H9 (cell line): ENCODE results near the gene CDYL2. TPM values are rescaled to one million over a fixed set of nuclear protein-coding genes. Genes with fewer than 3 reads are reported as not detected.

Experiments
- DNase-seq: peaks from one replicate; pipeline ENCODE4 v3.0.0-alpha.2; 2017
- H2AFZ ChIP-seq: one replicate; pipeline ENCODE4 v1.6.1; 2013; ENCODE audit warnings: mild to moderate bottlenecking, low read length, control low read depth, moderate library complexity
- H2AK5ac ChIP-seq: 2 replicates; pipeline ENCODE4 v1.6.1; 2013; ENCODE audit warnings: low read length, control low read depth, mixed read lengths; ENCODE audit not compliant: insufficient read length
- H2BK120ac ChIP-seq: one replicate; pipeline ENCODE4 v1.6.1; 2013; ENCODE audit warnings: low read depth, mild to moderate bottlenecking, low read length, control low read depth, inconsistent platforms; ENCODE audit not compliant: poor library complexity, severe bottlenecking
- H2BK12ac ChIP-seq: 2 replicates; pipeline ENCODE4 v1.6.1; 2013; ENCODE audit warnings: low read length, control low read depth, mixed read lengths, low read depth; ENCODE audit not compliant: insufficient read length
- H2BK15ac ChIP-seq: 2 replicates; pipeline ENCODE4 v1.6.1; 2013; ENCODE audit warnings: low read depth, low read length, control low read depth
- H2BK20ac ChIP-seq: one replicate; pipeline ENCODE4 v1.6.1; 2013; ENCODE audit warnings: low read depth, mild to moderate bottlenecking, low read length, control low read depth, inconsistent platforms; ENCODE audit not compliant: poor library complexity, severe bottlenecking
- H2BK5ac ChIP-seq: 2 replicates; pipeline ENCODE4 v1.6.1; 2013; ENCODE audit warnings: low read length, control low read depth, mixed read lengths; ENCODE audit not compliant: insufficient read length
- H3K14ac ChIP-seq: 2 replicates; pipeline ENCODE4 v1.6.1; 2013; ENCODE audit warnings: low read length, control low read depth; ENCODE audit not compliant: insufficient read depth
- H3K18ac ChIP-seq: 2 replicates; pipeline ENCODE4 v1.6.1; 2013; ENCODE audit warnings: low read depth, mild to moderate bottlenecking, mixed read lengths, low read length, control low read depth; ENCODE audit not compliant: insufficient read length
- H3K23ac ChIP-seq: 2 replicates; pipeline ENCODE4 v1.6.1; 2013; ENCODE audit warnings: low read length, control low read depth, mixed read lengths, low read depth; ENCODE audit not compliant: insufficient read length
- H3K23me2 ChIP-seq: 2 replicates; pipeline ENCODE4 v1.6.1; 2013; ENCODE audit warnings: low read depth, mild to moderate bottlenecking, mixed read lengths, low read length, control low read depth; ENCODE audit not compliant: insufficient read length, poor library complexity, severe bottlenecking
- H3K27ac ChIP-seq: 2 replicates; pipeline ENCODE4 v1.5.1; 2013; ENCODE audit warnings: low read length, control low read depth, mixed read lengths, low read depth; ENCODE audit not compliant: insufficient read length
- H3K27me3 ChIP-seq: 2 replicates; pipeline ENCODE4 v1.6.1; 2013; ENCODE audit warnings: low read length, control low read depth, inconsistent platforms; ENCODE audit not compliant: insufficient read depth
- H3K4ac ChIP-seq: 2 replicates; pipeline ENCODE4 v1.6.1; 2013; ENCODE audit warnings: low read depth, mild to moderate bottlenecking, control low read depth, inconsistent platforms, low read length, moderate library complexity
- H3K4me1 ChIP-seq: 2 replicates; pipeline ENCODE4 v1.6.1; 2013; ENCODE audit warnings: low read length, control low read depth, inconsistent platforms; ENCODE audit not compliant: insufficient read depth
- H3K4me2 ChIP-seq: 2 replicates; pipeline ENCODE4 v1.6.1; 2013; ENCODE audit warnings: low read length, control low read depth, mixed read lengths; ENCODE audit not compliant: insufficient read length, insufficient read depth
- H3K56ac ChIP-seq: 2 replicates; pipeline ENCODE4 v1.6.1; 2013; ENCODE audit warnings: low read depth, mild to moderate bottlenecking, mixed read lengths, low read length, control low read depth; ENCODE audit not compliant: insufficient read length
- H3K79me1 ChIP-seq: 2 replicates; pipeline ENCODE4 v1.6.1; 2013; ENCODE audit warnings: low read depth, mild to moderate bottlenecking, moderate library complexity, low read length, control low read depth, inconsistent platforms; ENCODE audit not compliant: insufficient read depth, poor library complexity, severe bottlenecking
- H3K79me2 ChIP-seq: 2 replicates; pipeline ENCODE4 v1.6.1; 2013; ENCODE audit warnings: low read length, control low read depth, inconsistent platforms; ENCODE audit not compliant: insufficient read depth
- H3K9ac ChIP-seq: 2 replicates; pipeline ENCODE4 v1.6.1; 2013; ENCODE audit warnings: low read length, control low read depth, mixed read lengths; ENCODE audit not compliant: insufficient read length; ENCODE audit errors: extremely low read depth
- H3K9me3 ChIP-seq: one replicate; pipeline ENCODE4 v1.6.1; 2013; ENCODE audit warnings: low read depth, low read length, inconsistent platforms; ENCODE audit not compliant: control insufficient read depth
- H3T11ph ChIP-seq: one replicate; pipeline ENCODE4 v1.6.1; 2013; ENCODE audit warnings: mild to moderate bottlenecking, low read length, control low read depth, inconsistent platforms
- H4K20me1 ChIP-seq: one replicate; pipeline ENCODE4 v1.6.1; 2013; ENCODE audit not compliant: control insufficient read depth, insufficient read length, insufficient read depth
- H4K5ac ChIP-seq: 2 replicates; pipeline ENCODE4 v1.6.1; 2013; ENCODE audit warnings: low read depth, mild to moderate bottlenecking, mixed read lengths, low read length, control low read depth; ENCODE audit not compliant: insufficient read length
- H4K8ac ChIP-seq: replicated peaks from 2 replicates; pipeline ENCODE4 v1.6.1; 2013; ENCODE audit warnings: low read length, control low read depth, mixed read lengths, low read depth; ENCODE audit not compliant: insufficient read length
- H4K91ac ChIP-seq: 2 replicates; pipeline ENCODE4 v1.6.1; 2013; ENCODE audit warnings: low read depth, mild to moderate bottlenecking, moderate library complexity, mixed read lengths, low read length, control low read depth; ENCODE audit not compliant: insufficient read length
- H3K27ac Mint-ChIP-seq, 3 experiments: 2 replicates in 2 of 3; 3 replicates in 1 of 3; pipeline ENCODE4 v1.8.0; 2020 to 2021; ENCODE audit warnings: mixed read lengths in 3 of 3, mild to moderate bottlenecking in 1 of 3, moderate library complexity in 1 of 3
- H3K27me3 Mint-ChIP-seq: 2 replicates; pipeline ENCODE4 v1.8.0; 2021; ENCODE audit warnings: low read depth, mild to moderate bottlenecking, moderate library complexity, mixed read lengths
- H3K36me3 Mint-ChIP-seq, 3 experiments: 2 replicates in 2 of 3; 3 replicates in 1 of 3; pipeline ENCODE4 v1.8.0; 2020 to 2021; ENCODE audit warnings: low read depth in 3 of 3, mixed read lengths in 3 of 3; ENCODE audit not compliant: insufficient read depth in 1 of 3
- H3K4me1 Mint-ChIP-seq, 2 experiments: 2 replicates each; pipeline ENCODE4 v1.8.0; 2020; ENCODE audit warnings: mixed read lengths in 2 of 2
- H3K4me3 Mint-ChIP-seq, 2 experiments: 2 replicates in 1 of 2; 3 replicates in 1 of 2; pipeline ENCODE4 v1.8.0; 2020 to 2021; ENCODE audit warnings: mild to moderate bottlenecking in 2 of 2, mixed read lengths in 2 of 2, moderate library complexity in 1 of 2
- H3K9me3 Mint-ChIP-seq, 2 experiments: 2 replicates in 1 of 2; 3 replicates in 1 of 2; pipeline ENCODE4 v1.8.0; 2020; ENCODE audit warnings: mild to moderate bottlenecking in 2 of 2, mixed read lengths in 2 of 2, moderate library complexity in 1 of 2
- CTCF ChIP-seq: fragments of 200-600 bp; sonication (generic); conservative IDR thresholded peaks from 3 replicates; pipeline ENCODE4 v1.8.0; 2021; ENCODE audit warnings: antibody characterized with exemption, mild to moderate bottlenecking
- total RNA-seq: library from RNA; stranded (reverse); gene quantifications from 2 replicates; pipeline ENCODE4 v1.2.1, GENCODE V29; 2021

Gene CDYL2
- total RNA-seq, 1 experiment from 2014 or later = 4.2 TPM

- Histone ChIP-seq H3K27me3 (no peaks in the 10 kb centered on the region), H4K8ac (no peak overlapping the region), H3K9me3 (no peaks in the 10 kb centered on the region), H3K14ac (no peak overlapping the region), H3K4ac (no peak overlapping the region), H4K5ac (no peak overlapping the region), H4K91ac (no peak overlapping the region), H3K79me2 (no peaks in the 10 kb centered on the region), H2AFZ (no peak overlapping the region), H3K79me1 (no peaks in the 10 kb centered on the region), H3K9ac (no peak overlapping the region), H3K27ac (no peak overlapping the region), H3K23me2 (no peaks in the 10 kb centered on the region), H3K4me2 (no peak overlapping the region), H3T11ph (no peak overlapping the region), H4K20me1 (no peaks in the 10 kb centered on the region), H3K4me1 (no peaks in the 10 kb centered on the region), H2AK5ac (no peak overlapping the region), H2BK20ac (no peak overlapping the region), H3K18ac (no peak overlapping the region), H2BK120ac (no peak overlapping the region), H3K23ac (no peak overlapping the region), H2BK12ac (no peak overlapping the region), H2BK15ac (no peak overlapping the region), H3K56ac (no peak overlapping the region), H2BK5ac (no peak overlapping the region)
- Mint-ChIP-seq H3K27me3 (peaks cover 10% of the 10 kb centered on the region; the same call in 1 of the 2 replicates), H3K9me3 (peaks cover 0 to 3% of the 10 kb centered on the region in 2 experiments; a peak in 2 of 5 replicates), H3K36me3 (peaks cover 0 to 2% (median 0%) of the 10 kb centered on the region in 3 experiments; a peak in 2 of 7 replicates), H3K4me3 (no peak overlapping the region), H3K27ac (peak overlapping the region in 1 of 3 experiments; percentile 12; a peak in 1 of 7 replicates), H3K4me1 (peaks cover 21% of the 10 kb centered on the region in 2 experiments)
- no peak for TF ChIP-seq CTCF
- DNase-seq = no peak
Observed at GRCh38 chr16:80672379-80672778, 132.0 kb downstream of the CDYL2 start.
